Calu3 (cell line): Measurements from ENCODE around the gene TMEM30B. TPM values are rescaled to one million over a fixed set of nuclear protein-coding genes. Genes with fewer than 3 reads are reported as not detected.

Experiments used
- BruUV-seq: library from RNA; stranded (reverse); fragments of 400-500 nt; replicated peaks from 2 replicates; lab custom pipeline; 2021; lab: Mats Ljungman, UMichigan
- CTCF ChIA-PET: fragments of 300-600 bp; sonication (Branson Sonifier 250); formaldehyde crosslinking; loops from one replicate; lab custom pipeline; 2022; ENCODE audit warnings: antibody characterized with exemption; lab: Charles Lee
- DNase-seq: peaks from one replicate; pipeline ENCODE4 v3.0.0; 2022
- H3K27ac Mint-ChIP-seq: one replicate; pipeline ENCODE4 v1.8.0; 2022; ENCODE audit warnings: mixed read lengths; ENCODE audit not compliant: unreplicated experiment
- H3K27me3 Mint-ChIP-seq: one replicate; pipeline ENCODE4 v1.8.0; 2022; ENCODE audit warnings: mixed read lengths; ENCODE audit not compliant: unreplicated experiment
- H3K36me3 Mint-ChIP-seq: one replicate; pipeline ENCODE4 v1.8.0; 2022; ENCODE audit warnings: mild to moderate bottlenecking, moderate library complexity, mixed read lengths; ENCODE audit not compliant: insufficient read depth, unreplicated experiment
- H3K4me1 Mint-ChIP-seq: one replicate; pipeline ENCODE4 v1.8.0; 2022; ENCODE audit warnings: mild to moderate bottlenecking, low read depth, mixed read lengths; ENCODE audit not compliant: unreplicated experiment
- H3K4me3 Mint-ChIP-seq: one replicate; pipeline ENCODE4 v1.8.0; 2022; ENCODE audit warnings: mild to moderate bottlenecking, low read depth, moderate library complexity, mixed read lengths; ENCODE audit not compliant: unreplicated experiment
- H3K9me3 Mint-ChIP-seq: one replicate; pipeline ENCODE4 v1.8.0; 2022; ENCODE audit warnings: low read depth, mixed read lengths; ENCODE audit not compliant: unreplicated experiment
- intact Hi-C: fragments of 100-400 bp; cut with micrococcal nuclease; formaldehyde crosslinking; loops from one replicate; pipeline ENCODE4 v1.10.0; 2022; ENCODE audit not compliant: unreplicated experiment
- total RNA-seq: library from RNA; stranded (reverse); gene quantifications from 2 replicates; pipeline ENCODE4 v1.2.3, GENCODE V29; 2022
- TF ChIP-seq, protein P1 (sequence below): fragments of 200-600 bp; IDR thresholded peaks from one replicate; pipeline ENCODE4 v1.8.0; 2022; ENCODE audit warnings: antibody characterized with exemption; ENCODE audit not compliant: unreplicated experiment

Gene TMEM30B
- total RNA-seq, 1 experiment from 2014 or later: 55.5 TPM

DNA sequence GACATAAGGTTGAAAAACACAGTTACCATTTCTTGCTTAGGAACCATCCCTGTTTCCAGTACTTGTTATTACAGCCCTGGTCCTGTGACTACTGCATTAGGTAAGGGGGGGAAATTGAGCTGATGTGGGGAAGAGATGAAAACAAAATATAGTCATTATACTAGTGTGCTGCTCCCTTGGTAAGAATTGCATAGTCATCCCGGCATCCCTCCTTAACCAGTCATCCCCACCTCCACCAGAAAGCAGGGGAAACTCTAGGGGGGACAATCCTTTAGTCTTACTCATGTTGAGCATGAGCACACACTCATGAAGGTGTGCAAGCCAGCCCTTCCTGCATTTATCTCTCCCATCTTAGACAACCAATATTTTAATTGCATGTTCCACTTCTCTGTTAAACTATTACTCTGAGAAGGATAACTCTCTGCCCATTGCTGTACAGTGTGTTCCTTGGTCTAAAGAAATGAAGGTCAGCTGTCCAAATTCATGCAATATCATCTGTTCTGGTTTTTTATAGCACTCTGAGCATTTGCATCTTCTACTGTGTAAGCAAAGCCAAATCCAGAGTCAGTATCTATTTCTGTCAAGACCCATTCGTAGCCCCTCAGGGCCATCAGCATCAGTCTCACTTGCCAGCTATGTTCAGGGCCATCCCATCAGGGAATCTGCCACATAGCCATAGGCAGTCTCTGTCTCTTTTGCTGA, 46.8 kb downstream of the TMEM30B start:
- no TSS peak for BruUV-seq
- TF ChIP-seq, protein P1, sequence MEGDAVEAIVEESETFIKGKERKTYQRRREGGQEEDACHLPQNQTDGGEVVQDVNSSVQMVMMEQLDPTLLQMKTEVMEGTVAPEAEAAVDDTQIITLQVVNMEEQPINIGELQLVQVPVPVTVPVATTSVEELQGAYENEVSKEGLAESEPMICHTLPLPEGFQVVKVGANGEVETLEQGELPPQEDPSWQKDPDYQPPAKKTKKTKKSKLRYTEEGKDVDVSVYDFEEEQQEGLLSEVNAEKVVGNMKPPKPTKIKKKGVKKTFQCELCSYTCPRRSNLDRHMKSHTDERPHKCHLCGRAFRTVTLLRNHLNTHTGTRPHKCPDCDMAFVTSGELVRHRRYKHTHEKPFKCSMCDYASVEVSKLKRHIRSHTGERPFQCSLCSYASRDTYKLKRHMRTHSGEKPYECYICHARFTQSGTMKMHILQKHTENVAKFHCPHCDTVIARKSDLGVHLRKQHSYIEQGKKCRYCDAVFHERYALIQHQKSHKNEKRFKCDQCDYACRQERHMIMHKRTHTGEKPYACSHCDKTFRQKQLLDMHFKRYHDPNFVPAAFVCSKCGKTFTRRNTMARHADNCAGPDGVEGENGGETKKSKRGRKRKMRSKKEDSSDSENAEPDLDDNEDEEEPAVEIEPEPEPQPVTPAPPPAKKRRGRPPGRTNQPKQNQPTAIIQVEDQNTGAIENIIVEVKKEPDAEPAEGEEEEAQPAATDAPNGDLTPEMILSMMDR: no peak

DNA sequence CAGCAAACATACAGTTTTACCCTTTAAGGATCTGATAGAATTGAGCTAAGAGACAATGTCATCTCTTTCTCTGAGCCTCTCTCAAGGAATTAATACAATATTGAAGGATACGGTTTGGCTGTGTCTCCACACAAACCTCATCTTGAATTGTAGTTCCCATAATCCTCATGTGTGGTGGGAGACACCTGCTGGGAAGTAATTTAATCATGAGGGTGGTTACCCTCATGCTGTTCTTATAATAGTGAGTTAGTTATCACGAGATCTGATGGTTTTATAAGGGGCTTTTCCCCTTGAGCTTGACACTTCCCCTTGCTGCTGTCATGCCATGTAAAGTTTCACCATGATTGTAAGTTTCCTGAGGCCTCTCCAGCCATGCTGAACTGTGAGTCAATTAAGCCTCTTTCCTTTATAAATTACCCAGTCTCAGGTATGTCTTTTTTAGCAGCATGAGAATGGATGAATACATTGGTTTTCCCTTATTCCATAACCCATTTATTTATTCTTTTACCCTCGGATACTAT, 47.6 kb downstream of the TMEM30B start:
- no peak overlapping the region for H3K27ac Mint-ChIP-seq

More for the DNA sequence above, 46.8 kb downstream of the TMEM30B start:
- H3K36me3 Mint-ChIP-seq: no peaks in the 10 kb centered on the region
- H3K4me1 Mint-ChIP-seq: no peaks in the 10 kb centered on the region
- CTCF ChIA-PET: interaction anchor here (0.5 kb wide), 1 partner anchor 487 kb away, joined by 3 read pairs; no protein-coding TSS in a partner anchor
- no peak for DNase-seq
- intact Hi-C loops: no loop called here
- no peak overlapping the region for H3K27ac Mint-ChIP-seq
- no peaks in the 10 kb centered on the region for H3K9me3 Mint-ChIP-seq
- no peak overlapping the region for H3K4me3 Mint-ChIP-seq
- no peaks in the 10 kb centered on the region for H3K27me3 Mint-ChIP-seq

DNA sequence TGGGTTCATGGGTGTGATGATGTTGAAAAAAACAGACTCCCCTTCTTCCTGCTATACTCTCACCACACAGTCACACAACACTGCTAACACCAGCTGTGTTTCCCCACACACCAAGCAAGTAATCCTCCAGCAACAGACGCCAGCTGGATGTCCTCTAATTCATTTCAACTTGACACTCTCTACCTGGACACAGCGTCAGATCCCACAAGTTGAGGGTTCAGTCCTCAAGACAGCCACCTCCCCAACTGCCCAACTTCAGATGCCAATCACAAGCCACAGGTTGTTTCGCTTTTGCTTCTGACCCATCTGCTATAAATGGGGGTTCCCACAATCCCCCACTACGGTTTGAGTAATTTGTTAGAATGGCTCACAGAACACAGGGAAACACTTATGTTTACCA, 49.3 kb downstream of the TMEM30B start:
- TF ChIP-seq, protein P1: no peak
- CTCF ChIA-PET: no interaction called here
- intact Hi-C loops: no loop called here
- Mint-ChIP-seq H3K27me3 (no peaks in the 10 kb centered on the region), H3K36me3 (no peaks in the 10 kb centered on the region), H3K4me1 (no peaks in the 10 kb centered on the region), H3K27ac (no peak overlapping the region), H3K4me3 (no peak overlapping the region), H3K9me3 (no peaks in the 10 kb centered on the region)
- DNase-seq: no peak
- BruUV-seq: no TSS peak

More for the DNA sequence above, 47.6 kb downstream of the TMEM30B start:
- Mint-ChIP-seq H3K36me3 (no peaks in the 10 kb centered on the region), H3K4me1 (no peaks in the 10 kb centered on the region), H3K27me3 (no peaks in the 10 kb centered on the region), H3K4me3 (no peak overlapping the region), H3K9me3 (no peaks in the 10 kb centered on the region)
- no peak for DNase-seq
- intact Hi-C loops: no loop called here
- TF ChIP-seq, protein P1: no peak
- no TSS peak for BruUV-seq
- CTCF ChIA-PET: no interaction called here

DNA sequence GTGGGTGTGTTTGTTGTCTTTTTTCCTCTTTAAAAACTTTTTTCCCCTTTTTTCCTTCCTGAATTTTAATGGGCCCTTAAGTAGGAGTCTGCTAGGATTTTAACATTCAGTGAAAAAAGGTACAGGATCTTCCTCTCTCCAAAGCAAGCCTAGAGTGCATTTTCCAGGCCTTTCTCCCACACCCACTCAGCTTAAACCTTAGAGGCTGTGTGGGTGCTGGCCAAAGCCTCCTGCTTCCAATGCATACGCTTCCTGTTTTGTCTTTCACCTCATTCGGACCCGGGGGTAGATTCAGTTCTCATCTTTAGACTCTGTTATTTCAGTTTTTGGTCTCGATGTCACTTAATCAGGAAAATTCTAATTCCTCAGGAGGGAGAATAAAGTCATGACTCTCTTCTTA, 51.2 kb downstream of the TMEM30B start:
- CTCF ChIA-PET: no interaction called here

More for the DNA sequence above, 51.2 kb downstream of the TMEM30B start:
- H3K9me3 Mint-ChIP-seq: no peaks in the 10 kb centered on the region
- no peaks in the 10 kb centered on the region for H3K4me1 Mint-ChIP-seq
- TF ChIP-seq, protein P1: no peak
- intact Hi-C loops: no loop called here
- BruUV-seq: no TSS peak
- DNase-seq: no peak
- no peaks in the 10 kb centered on the region for H3K27me3 Mint-ChIP-seq
- no peak overlapping the region for H3K27ac Mint-ChIP-seq
- H3K4me3 Mint-ChIP-seq: no peak overlapping the region
- no peaks in the 10 kb centered on the region for H3K36me3 Mint-ChIP-seq
